Stimulated activated CD4-positive, alpha-beta T cell treated with anti-CD3 and anti-CD28 coated beads, TNF-alpha, amount 100 ng/mL, for 48 hours (primary cell): ENCODE measurements around the gene S100PBP.

Source experiments
- DNase-seq, 3 donors: peaks; one replicate each; pipeline ENCODE4 v3.0.0-alpha.2; 2020; ENCODE audit warnings: low read depth in 3 of 3

S100PBP gene

GRCh38 chr1:32886828-32887414 is 69.5 kb downstream of the S100PBP start:
- DNase-seq, result no peak

DNA sequence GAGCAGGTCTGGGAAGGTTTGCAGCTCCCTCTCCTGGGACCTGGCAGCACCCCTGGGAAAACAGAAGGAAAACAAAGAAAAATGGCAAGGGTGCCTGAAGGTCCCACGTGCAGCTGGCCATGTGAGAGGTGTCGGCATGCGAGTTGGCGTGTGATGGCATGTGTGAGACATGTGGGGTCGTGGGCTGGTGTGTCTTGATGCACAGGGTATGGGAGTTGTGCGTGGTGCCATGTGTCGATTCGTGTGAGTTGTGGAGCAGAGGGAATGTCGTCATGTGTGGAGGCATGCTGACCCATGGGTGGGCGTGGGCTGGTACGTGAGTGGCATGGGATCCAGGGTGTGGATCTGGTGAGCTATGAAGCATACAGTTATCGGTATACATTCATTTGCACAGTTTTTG is 70.2 kb downstream of the S100PBP start:
- DNase-seq, result no peak

GRCh38 chr1:32888134-32888533 is 70.7 kb downstream of the S100PBP start:
- DNase-seq, result no peak

- no peak for DNase-seq
Measured at GRCh38 chr1:32888677-32889420, 71.4 kb downstream of the S100PBP start.

GRCh38 chr1:32889731-32890278 is 72.4 kb downstream of the S100PBP start:
- DNase-seq, result no peak

DNA sequence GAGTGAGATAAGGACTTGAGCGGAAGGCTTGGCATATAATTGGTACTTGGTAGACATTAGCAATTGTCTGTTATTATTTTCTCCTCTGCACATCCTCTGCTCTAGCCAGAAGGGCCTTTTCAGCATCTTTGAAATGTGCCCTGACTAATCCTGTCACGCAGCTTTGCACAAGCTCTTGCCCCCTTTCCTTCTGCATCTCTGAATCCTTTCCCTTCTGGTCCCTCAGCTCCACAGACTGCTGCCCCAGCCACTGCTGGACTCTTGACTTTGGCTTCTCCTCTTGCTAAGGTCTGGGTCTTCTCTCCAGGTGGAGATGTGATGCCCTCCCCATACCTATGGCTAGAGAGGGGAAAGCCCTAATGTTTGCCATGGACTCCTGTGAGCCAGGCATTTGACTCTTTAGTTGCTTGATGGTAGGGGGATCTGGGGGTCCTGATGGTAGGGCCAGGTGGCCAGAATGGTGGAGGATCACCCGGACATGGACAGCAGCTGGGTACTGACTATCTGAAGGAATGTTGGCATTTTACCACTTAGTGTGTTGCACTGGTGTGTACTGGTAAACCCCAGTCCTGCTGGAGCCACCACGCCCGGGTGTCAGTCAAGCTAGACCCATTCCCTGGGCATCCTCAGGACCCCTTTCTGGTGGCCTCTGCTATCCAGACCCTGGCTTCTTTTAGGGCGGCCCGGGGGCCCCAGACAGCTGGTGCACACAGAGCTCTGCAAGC is 73.2 kb downstream of the S100PBP start:
- no peak for DNase-seq

GRCh38 chr1:32891241-32891570 is 73.8 kb downstream of the S100PBP start:
- no peak for DNase-seq

DNA sequence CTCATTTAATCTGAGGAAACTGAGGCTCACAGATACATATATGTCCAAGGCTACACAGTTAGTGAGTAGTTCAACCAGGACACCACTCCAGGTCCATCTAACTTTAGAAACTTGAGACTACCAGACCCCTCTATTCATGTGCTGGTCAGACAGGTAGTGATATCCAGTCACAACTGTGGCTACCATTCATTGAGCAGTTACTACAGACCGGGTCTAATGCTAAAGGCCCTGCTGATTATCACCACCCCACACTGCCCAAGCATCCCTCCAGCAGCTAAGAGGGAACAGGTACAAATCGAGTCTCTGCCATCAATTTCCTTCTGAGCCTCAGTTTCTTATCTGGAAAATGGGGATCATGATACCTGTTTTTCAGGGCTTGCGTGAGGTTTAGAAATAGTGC is 74.2 kb downstream of the S100PBP start:
- no peak for DNase-seq

DNA sequence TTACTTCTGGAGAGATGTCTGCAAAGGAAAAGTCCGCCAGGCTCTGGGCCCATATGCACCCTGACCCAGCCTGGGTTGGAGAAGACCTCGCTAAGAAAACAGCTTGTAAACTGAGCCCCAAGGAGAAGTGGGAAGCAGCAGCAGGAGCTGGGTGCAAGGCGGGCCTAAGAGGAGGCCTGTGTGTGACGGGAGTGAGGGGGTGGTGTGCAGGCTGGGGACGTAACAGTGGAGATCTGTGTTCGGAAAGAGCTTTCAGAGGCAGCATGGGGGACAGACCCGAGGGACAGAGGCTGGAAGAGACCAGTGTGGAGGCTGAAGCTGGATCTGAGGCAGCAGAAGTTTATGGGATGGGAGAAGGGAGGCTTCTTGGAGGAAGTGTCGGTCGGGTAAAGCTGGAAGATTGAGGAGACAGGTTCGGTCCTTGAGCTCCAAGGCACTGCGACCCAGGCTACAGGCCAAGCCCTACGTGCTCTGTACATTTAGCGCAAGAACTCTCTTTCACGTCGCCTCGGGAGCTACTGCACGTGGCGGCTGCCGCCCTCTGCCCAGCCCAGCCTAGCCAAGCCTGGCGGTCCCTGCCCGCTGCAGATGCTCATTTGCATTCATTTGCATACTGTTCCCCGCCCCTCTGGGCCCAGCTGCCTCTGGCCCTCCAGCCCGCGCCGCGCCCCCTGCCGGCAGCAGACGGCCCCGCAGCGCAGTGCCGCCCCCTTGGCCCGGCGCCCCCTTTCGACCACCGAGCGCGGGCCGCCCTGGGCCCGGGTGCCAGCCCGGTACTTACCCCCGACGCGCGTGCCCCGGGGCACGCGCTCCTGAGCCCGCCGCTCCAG is 75.1 kb downstream of the S100PBP start:
- peak in 2 of 3 donors; percentile 36 to 52 for DNase-seq

GRCh38 chr1:32893198-32894018 is 76.0 kb downstream of the S100PBP start:
- DNase-seq, result no peak

DNA sequence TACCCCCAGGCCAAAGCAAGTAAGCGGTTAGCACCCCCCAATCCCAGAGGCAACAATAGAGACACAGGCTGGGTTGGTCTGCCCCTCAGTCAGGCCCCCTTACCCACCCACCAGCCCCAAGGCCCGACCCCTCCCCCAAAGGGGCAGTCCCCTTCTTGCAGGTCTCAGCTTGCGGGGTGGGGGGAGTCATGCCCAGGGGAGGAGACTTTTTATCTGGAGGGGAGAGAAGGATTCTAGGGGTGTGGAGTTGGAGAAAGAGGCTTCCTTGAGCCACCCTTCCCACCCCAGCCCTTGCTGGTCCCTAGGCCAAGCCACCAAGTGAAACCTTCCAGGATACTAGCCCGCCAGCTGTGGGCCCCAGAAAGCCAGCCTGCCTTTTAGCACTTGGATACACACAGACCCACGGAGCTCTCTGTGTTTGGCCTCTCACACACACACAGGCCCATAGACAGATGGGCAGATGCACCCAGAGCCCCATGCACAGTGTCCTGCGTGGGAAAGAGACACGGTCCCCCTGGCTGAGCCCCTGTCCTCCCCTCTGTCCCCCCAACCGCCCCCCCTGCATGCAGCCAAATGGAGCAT is 76.7 kb downstream of the S100PBP start:
- no peak for DNase-seq

DNA sequence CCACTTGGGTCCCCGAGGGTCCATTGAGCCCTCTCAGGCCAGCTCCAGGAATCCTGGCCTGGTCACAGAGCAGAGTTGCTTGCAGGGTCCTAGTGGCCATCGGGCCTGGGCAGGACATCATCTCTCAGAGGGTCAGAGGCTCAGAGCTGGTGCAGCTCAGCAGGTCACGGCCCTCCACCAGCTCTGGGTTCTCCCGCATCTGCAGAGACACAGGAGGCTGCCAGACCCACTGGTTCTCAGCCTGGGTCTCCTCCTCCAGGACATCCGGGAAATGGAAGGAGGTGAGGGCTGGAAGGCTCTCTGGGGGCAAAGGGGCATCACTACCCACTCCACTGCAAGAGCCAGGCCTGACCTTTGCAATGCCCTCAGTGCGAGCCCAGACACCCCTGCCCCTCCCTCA is 77.2 kb downstream of the S100PBP start:
- no peak for DNase-seq

DNA sequence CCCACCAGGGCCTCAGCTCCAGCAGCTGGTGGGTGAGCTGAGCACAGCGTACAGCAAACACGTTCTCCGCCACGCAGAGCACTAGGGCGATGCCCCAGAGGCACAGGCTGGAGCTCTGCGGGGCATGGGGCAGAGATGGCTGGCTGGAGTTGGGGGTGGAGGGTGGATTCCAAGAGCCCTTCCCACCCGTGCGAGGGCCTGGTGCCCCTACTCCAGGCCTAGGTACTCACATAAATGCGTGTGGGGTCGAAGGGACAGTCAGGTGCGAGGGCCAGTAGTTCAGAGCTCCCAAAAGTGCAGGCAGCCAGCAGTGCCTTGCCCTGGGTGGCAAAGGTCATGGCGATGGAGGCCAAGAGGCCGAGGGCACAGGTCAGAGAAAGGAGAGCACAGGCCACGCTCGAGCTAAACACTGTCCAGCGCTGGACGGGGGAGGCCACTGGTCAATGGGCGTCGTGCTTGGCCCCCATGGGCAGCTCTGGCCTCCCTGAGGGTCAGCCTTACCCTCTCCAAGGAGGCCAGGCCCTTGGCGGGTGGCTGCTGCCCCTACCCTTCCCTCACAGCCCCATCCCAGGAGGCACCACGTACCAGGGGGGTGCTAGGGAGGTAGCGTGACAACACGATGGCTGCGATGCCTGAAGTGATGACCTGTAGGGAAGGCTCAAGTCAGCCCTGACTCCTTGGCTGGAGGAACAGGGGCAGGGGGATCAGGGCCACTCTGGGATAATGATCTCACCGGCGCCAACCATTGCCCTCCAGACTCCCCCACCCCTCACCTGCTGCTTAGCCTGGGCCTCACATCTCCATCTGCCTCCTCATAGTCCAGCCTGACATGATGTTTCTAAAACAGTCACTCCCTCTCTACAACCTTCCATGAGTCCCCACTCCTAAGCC is 78.1 kb downstream of the S100PBP start:
- DNase-seq, result no peak

DNA sequence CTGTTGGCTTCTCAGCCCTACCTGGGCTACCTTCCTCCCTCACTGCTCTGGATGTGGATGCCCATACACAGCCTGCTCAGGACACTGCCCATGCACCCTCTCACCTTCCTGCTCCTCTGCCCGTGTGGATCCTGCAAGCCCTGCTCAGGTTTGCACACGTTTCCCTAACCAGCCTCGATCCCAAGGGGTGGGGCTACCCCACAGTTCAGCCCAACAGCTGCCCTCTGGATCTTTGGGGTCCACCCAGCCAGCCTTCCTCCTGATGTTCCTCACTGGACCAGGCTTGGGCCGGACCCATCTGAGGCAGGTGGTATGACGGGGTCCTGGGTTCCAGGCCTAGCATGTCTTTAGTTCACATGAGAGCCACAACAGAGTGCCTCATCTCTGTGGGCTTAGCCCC is 79.0 kb downstream of the S100PBP start:
- no peak for DNase-seq

GRCh38 chr1:32897082-32898049 is 79.9 kb downstream of the S100PBP start:
- no peak for DNase-seq

DNA sequence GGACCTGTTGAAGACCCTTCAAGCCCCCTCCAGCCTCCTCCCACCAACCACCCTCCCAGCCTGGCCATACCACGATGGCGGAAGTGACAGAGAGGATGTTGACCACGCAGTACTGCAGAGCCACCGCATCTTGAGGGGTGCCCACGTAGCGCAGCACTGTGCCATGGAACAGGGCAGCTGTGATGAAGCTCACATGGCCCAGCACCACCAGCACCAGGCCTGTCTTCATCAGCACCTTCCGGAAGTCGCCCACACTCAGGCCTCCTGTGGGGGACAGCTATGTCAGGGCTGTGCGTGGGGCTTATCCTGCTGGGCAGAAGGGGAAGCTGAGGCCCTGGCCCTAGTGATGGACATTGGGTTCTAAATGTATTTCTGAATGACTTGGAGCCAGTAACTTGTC is 80.6 kb downstream of the S100PBP start:
- DNase-seq, result no peak

DNA sequence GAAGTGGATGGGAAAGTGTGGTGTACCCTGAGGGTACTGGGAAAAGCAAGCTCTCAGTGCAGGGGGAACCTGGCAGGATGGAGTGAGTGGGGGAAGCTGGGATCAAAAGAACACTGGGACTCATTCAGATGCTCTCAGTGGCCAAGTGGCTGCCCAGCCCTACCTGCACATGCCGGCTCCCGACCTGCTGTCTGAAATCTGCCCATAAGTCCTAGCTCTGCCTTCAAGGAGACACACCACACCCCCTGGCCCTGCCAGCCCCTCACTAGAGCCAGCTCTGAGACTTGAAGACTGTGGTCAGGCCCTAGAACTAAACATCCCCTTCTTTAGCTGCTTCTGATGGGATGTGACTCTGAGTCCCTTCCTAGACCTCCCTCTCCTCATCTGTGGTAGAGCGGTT is 81.5 kb downstream of the S100PBP start:
- no peak for DNase-seq

DNA sequence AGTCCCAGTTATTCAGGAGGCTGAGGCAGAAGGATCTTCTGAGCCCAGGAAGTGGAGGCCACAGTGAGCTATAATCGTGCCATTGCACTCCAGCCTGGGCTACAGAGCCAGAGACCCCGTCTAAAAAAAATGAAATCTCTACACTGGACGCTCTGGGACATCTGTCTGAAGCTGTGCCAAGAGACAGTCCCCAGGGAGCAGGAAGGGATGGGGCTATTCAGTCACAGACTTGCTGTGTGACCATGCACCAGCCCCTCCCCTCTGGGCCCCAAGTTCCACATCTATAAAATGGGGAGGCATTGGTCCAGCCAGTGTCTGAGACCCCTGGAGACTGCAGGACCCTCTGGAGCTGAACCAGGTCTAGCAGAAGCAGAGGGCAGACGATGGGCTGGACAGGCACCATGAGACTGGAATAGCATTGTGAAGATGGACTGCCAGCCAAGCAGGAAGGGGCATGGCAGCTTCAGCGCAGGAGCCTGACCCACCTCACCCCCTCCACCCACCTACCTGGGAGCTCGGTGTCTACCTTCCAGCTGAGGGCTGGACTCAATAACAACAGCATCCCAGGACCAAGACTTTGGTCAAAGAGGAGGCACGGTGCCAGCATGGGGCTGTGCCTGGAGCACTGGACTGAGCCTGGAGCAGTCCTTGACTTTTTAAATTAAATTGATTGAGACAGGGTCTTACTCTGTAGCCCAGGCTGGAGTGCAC is 82.3 kb downstream of the S100PBP start:
- no peak for DNase-seq
